PFSK-1 (cell line): ENCODE data around the gene TRAP1.

Experiments used
- FOXP2 ChIP-seq: optimal IDR thresholded peaks from 2 replicates; pipeline ENCODE3; 2011; ENCODE audit warnings: borderline replicate concordance, control low read depth, inconsistent platforms; ENCODE audit not compliant: insufficient read depth; ENCODE audit errors: extremely low read length, extremely low read depth
- POLR2AphosphoS5 ChIP-seq: IDR thresholded peaks from 2 replicates; pipeline ENCODE4 v1.6.1; 2012; ENCODE audit warnings: low read depth, mild to moderate bottlenecking, control low read depth, low read length, moderate library complexity
- REST ChIP-seq, 2 experiments: IDR thresholded peaks; 2 replicates each; pipeline versions ENCODE4 v1.6.1 to v1.8.0; 2011 to 2012; ENCODE audit warnings: low read depth in 2 of 2, low read length in 2 of 2, control low read depth in 1 of 2, inconsistent platforms in 1 of 2, mild to moderate bottlenecking in 1 of 2, moderate library complexity in 1 of 2; ENCODE audit not compliant: insufficient read depth in 1 of 2
- SIN3A ChIP-seq: IDR thresholded peaks from 2 replicates; pipeline ENCODE4 v1.6.1; 2012; ENCODE audit warnings: mild to moderate bottlenecking, low read length, moderate library complexity, borderline replicate concordance; ENCODE audit not compliant: insufficient read depth
- TAF1 ChIP-seq: IDR thresholded peaks from 2 replicates; pipeline ENCODE4 v1.6.1; 2012; ENCODE audit warnings: low read length, control low read depth, borderline replicate concordance; ENCODE audit not compliant: insufficient read depth

TRAP1 gene

GRCh38 chr16:3643095-3643730 lies 74.1 kb downstream of the TRAP1 start:
- TF ChIP-seq SIN3A (no peak), POLR2AphosphoS5 (no peak), TAF1 (no peak)

- no peak for TF ChIP-seq TAF1
- TF ChIP-seq REST (IDR thresholded peaks at IDR 0.05; ENCODE audit: insufficient read depth in 1 of 2, low read depth in 2 of 2, low read length in 2 of 2), result no peak
- no peak for TF ChIP-seq POLR2AphosphoS5
These were observed 74.8 kb downstream of the TRAP1 start for GRCh38 chr16:3642397-3643094.

- no peak for TF ChIP-seq FOXP2
- no peak for TF ChIP-seq TAF1
- TF ChIP-seq POLR2AphosphoS5, result no peak
- TF ChIP-seq REST (IDR thresholded peaks at IDR 0.05; ENCODE audit: insufficient read depth in 1 of 2, low read depth in 2 of 2, low read length in 2 of 2), result no peak
- no peak for TF ChIP-seq SIN3A
These were observed 75.4 kb downstream of the TRAP1 start for GRCh38 chr16:3641801-3642396.

- TF ChIP-seq REST (IDR thresholded peaks at IDR 0.05; ENCODE audit: insufficient read depth in 1 of 2, low read depth in 2 of 2, low read length in 2 of 2) (no peak), TAF1 (no peak), FOXP2 (no peak), POLR2AphosphoS5 (no peak), SIN3A (no peak)
These were observed 76.5 kb downstream of the TRAP1 start for GRCh38 chr16:3640632-3641501.

GRCh38 chr16:3640207-3640606 lies 77.1 kb downstream of the TRAP1 start:
- no peak for TF ChIP-seq SIN3A
- no peak for TF ChIP-seq FOXP2
- TF ChIP-seq POLR2AphosphoS5, result no peak
- no peak for TF ChIP-seq REST (IDR thresholded peaks at IDR 0.05; ENCODE audit: insufficient read depth in 1 of 2, low read depth in 2 of 2, low read length in 2 of 2)
- TF ChIP-seq TAF1, result no peak
